NCI-H1436 (cell line): ENCODE results near the gene TLCD3B.

Source experiments
- DNase-seq: peaks from one replicate; lab custom pipeline; 2025; lab: John Stamatoyannopoulos, UW

Gene TLCD3B

GRCh38 chr16:30030841-30031413 is at the start of gene TLCD3B:
Gene TLCD3B, minus strand, starts transcription at chr16:30031271. Its CDS starts 744 bp downstream, at chr16:30030527.
- DNase-seq: peak; percentile 32

GRCh38 chr16:30079480-30079879 is 48.4 kb upstream of the TLCD3B start:
- DNase-seq: no peak

- DNase-seq: no peak
These were observed 47.7 kb upstream of the TLCD3B start for GRCh38 chr16:30078744-30079143.

- no peak for DNase-seq
These were observed 46.6 kb upstream of the TLCD3B start for GRCh38 chr16:30077656-30078055.

GRCh38 chr16:30076276-30076791 is 45.3 kb upstream of the TLCD3B start:
- no peak for DNase-seq

DNA sequence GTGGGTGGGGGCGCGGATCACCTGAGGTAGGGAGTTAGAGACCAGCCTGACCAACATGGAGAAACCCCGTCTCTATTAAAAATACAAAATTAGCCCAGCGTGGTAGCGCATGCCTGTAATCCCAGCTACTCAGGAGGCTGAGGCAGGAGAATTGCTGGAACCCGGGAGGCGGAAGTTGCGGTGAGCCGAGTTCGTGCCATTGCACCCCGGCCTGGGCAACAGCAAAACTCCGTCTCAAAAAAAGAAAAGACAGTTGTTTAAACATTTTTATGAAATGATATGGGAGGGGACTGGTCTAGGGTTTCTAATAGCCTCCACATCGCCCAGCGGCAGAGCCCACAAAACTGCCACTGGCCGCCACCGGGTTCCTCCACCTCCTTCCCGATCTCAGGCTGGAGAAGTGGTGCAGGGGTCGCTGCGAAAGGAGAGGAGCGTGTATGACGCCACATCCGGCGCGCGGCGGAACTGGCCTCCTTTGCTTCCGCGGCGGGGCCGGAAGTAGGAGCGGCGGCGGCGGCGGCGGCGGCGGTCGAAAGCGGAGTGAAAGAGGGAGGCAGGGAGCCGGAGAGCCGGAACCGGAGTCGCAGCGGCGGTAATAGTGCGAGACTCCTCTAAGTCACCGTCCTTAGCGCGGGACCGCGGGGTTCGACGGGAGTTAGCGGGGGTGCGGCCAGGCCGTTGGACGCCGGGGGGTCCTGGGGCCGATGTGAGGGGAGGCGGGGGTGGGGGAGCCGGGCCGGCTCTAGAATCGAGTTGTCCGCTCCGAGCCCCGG is 44.6 kb upstream of the TLCD3B start, which contains the start of gene PPP4C:
Gene PPP4C, plus strand, starts transcription at position 492 of the 773 bp plus-strand sequence. CDS start 384 bp downstream, outside the sequence.
- DNase-seq: peak; percentile 76

- no peak for DNase-seq
These were observed 39.4 kb upstream of the TLCD3B start for GRCh38 chr16:30070490-30070889.

GRCh38 chr16:30069611-30070462 is 38.8 kb upstream of the TLCD3B start:
- no peak for DNase-seq

GRCh38 chr16:30068750-30069610 is 37.9 kb upstream of the TLCD3B start:
- no peak for DNase-seq

DNA sequence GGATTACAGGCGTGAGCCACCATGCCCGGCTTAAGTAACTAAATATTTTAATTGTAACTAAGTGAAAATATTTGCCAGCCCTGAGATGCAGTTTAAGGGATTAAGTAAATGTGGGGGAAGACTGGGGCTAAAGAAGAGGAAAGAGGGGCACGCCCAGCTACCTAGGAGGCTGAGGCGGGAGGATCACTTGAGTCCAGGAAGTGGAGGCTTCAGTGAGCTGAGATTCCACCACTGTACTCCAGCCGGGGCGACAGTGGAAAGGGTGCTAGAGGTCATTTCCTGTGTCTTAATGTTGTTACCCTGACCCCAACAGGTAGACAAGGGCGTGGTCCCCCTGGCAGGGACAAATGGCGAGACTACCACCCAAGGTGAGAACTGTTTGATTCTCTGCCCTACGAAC is 37.3 kb upstream of the TLCD3B start:
- no peak for DNase-seq

- no peak for DNase-seq
These were observed 36.5 kb upstream of the TLCD3B start for GRCh38 chr16:30067584-30067916.

GRCh38 chr16:30066761-30067583 is 35.9 kb upstream of the TLCD3B start:
- no peak for DNase-seq

DNA sequence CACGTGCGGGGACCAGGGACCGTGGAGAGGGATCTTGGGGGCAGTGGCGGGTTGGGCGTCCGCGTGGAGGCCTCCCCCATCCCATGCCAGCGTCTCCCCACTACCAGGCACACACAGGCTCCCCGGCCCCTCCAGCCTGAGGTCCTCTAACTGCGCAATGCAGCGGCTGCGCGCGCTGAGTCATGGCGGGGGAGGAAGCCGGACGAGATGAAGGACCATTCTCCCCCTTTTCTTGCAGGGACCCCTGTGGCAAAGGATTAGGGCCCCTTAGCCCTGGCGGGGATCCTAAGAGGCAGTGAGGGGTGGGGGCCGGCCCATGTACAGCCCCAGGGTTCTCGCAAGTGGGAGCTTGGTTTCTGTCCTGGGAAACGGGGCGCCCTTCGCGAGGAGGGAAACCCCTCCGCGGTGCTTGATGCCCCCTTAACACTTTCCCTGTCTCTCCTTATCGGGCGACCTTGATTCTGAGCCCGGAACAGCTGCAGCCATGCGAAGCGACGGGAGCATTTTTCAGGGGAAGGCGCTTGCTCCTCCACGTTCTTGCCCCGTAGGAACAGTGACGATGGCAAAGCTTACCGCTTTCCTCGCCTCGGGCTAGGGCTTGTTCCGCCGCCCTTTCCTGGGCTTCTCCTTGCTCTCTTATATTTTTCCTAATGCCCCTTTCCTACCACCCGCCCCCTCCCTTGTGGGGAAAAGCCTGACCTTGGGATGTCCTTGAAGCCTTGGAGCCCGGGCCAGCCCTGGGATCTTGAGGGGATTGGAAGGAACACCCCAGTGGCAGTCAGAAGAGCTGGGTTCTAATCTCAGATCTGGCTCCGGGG is 35.1 kb upstream of the TLCD3B start:
- DNase-seq: no peak

DNA sequence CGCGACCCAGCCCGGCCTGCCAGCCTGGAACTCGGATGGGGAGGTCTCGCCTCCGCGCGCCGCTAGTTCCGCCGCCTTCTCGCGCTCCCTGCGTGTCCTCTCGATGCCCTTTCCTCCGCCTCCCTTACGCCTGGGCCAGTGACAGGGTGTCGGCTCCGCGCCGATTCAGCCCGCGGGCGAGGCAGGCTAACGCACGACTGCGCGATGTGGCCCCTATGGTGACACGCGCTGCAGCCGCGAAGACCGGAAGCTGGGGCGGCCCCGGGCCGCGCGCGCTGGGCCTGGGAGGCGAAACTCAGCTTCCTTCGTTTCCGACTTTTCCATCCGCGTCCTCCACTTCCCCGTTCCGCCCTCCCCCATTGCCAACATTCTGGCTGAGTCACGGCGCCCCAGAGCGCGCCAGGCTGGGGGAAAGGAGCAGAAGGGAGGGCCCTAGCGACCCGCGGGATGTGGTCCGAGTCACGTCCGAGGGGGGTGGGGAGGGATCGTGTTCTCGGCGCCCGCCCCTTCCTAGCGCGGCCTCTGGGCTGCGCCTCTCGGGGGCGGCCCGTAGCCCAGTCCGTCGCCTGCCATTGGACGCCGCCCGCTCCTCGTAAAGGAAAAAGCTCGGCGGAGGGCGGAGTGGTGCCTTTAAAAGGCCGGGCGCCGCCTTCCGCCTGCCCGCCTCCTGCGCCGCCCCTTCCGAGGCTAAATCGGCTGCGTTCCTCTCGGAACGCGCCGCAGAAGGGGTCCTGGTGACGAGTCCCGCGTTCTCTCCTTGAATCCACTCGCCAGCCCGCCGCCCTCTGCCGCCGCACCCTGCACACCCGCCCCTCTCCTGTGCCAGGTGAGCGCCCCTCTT is 34.3 kb upstream of the TLCD3B start, which contains the start of gene ALDOA:
Gene ALDOA, plus strand, starts transcription at position 659 of the 841 bp plus-strand sequence. CDS start 1,138 bp downstream, outside the sequence.
- peak; percentile 95 for DNase-seq

DNA sequence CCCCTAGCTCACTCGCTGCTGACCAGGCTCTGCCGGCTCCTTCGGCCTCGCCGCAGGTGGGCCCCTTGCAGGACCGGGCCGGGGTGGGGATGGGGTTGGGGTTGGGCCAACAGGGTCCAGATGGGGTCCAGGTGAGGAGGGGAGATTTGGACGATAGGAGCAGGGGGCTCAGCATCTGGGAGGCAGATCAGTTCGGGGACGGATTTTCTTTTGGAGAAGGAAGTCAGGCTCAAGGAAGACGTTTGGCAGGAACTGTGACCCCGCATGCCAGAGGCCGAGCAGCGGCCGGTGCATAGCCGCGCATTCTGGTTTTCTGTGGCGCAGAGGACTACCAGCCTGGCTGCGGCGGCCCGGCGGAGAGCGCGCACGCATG is 33.6 kb upstream of the TLCD3B start:
- DNase-seq: no peak

GRCh38 chr16:30063893-30064728 is 33.0 kb upstream of the TLCD3B start:
- DNase-seq: peak; percentile 70

DNA sequence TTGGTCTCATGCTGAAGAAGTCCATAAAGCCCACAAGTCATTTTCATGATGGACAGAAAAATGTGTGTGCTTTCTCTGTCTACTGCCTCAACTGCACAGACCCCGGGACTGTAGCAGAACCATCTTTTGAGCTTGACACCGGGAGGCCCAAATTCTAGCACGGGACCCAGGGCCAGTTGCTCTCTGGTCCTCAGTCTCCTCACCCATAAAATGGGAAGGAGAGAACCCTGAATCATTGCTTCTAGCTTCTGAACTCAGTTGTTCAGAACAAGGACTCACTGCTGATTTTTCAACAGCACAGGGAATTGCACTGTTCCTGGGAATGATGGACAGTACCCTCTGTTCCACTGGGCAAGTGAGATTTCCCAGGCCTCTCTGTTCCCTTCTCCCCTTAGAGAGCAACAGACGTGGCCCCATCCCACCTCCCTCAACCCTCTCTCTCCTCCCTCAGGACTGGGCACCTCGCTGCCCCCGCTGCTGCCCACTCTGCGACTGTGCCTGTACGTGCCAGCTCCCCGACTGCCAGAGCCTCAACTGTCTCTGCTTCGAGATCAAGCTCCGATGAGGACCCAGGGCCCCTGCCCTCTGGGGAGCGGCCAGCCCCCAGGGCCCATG is 32.3 kb upstream of the TLCD3B start:
- no peak for DNase-seq
